ENCODE results near the gene SLC35E1.

Gene SLC35E1

GRCh38 chr19:16572332-16573211 lies at the start of gene SLC35E1:
Gene SLC35E1 (minus strand): TSS chr19:16572415. CDS start chr19:16572364, 51 bp downstream.
- DNase-seq = peak; percentile 94

DNA sequence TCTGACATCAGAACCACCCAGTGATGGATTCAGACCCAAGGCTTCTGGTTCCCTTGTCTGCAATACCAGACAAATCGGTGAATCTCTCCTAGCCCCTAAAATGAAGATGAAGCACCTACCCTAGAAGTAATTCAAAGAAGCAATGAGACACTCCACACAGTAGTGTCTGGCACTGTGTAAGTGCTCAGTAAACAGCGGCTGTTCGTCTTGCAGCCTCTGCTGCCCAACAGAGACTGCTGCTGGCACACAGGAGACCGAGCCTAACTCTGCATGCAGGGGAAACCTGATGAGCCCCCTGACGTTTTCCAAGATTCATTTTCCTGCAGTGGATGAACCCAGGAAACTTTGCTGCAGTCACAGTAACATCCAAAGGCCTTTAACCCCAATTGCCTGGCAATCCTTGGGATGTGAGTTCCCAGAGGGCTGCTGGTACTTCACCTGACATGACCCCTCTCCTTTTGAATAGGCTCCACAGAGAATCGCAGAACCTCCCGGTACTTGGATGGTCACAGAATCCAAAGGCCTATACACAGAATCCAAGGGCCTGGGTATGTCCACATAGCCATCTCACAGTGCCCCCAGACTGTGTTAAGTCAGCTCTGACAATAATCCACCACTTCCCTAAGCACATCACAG lies 49.1 kb upstream of the SLC35E1 start:
- DNase-seq = no peak

DNA sequence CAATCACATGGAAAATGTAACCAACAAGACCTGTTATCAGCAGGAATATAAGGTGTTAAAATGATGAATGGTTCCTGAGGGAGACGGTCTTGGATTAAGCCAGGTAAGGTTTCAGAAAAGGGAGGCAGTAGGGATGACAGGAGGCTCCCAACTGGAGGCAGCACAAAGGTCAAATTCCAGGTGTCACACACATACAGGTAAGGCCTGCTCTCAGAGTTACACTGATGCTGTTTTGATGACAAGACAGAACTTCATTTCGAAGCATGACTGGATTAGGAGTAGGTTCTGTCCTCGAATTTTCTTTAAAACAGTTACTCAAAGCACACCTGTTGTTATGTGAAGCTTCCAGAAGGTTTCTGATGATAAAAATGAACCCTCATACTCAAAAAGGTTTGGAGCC lies 48.4 kb upstream of the SLC35E1 start:
- no peak for DNase-seq

DNA sequence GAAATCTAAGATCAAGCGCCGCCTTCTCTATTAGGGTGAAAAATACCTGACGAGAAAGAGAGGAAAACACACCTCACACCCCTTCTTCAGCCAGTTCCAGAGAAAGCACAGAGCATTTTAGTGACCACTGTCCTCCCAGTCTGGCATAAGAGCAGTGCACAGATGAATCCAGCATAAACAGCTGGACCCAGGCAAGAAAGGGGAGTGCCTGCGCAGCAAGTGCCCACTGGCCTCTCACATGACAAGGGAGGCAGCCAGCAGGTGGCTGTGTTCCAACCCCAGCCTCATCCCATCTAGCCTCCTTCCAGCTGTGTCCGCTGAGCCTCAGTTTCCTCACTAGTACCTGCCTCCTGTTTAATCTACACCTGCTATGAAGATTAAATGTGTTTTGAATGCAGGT lies 47.8 kb upstream of the SLC35E1 start:
- no peak for DNase-seq

GRCh38 chr19:16619457-16619856 lies 47.2 kb upstream of the SLC35E1 start:
- DNase-seq = no peak

DNA sequence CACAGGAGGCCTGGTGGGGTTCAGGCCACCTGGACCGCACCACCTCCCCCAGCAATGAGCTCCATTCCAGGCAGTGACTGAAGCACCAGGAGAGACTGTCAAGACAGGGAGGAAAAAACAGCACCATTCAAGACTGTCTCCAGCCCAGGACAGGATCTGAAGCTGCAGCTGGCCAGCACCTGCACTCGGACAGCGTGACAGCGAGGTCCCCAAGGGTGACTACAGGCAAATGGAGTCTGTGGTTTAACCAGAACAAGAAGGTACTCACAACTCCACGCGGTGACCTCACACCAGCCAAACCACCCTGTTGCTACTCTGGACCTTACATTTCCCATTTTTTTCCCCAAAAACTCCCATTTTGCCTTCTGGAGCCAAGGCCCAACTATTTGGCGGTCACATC lies 46.0 kb upstream of the SLC35E1 start:
- no peak for DNase-seq

- DNase-seq = no peak
Observed at GRCh38 chr19:16615808-16616207, 43.6 kb upstream of the SLC35E1 start.

DNA sequence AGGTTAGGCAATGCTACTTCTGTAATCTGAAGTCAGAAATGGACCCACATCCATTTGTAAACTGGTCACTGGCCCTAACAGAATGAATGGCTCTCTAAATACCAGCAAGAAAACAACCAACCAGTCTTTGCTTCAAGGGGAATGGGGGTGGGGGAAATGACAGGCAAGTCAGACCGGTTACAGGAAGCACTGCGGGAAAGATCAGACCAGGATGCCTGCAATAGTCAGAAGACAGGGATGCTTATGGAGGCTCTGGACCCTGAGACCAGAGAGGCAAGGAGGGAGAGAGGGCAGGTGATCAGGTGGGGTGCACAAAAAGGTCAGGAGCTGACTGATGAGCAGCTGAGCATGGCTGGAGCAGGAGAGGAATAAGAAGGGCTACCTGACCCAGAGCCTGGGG lies 42.7 kb upstream of the SLC35E1 start:
- no peak for DNase-seq

DNA sequence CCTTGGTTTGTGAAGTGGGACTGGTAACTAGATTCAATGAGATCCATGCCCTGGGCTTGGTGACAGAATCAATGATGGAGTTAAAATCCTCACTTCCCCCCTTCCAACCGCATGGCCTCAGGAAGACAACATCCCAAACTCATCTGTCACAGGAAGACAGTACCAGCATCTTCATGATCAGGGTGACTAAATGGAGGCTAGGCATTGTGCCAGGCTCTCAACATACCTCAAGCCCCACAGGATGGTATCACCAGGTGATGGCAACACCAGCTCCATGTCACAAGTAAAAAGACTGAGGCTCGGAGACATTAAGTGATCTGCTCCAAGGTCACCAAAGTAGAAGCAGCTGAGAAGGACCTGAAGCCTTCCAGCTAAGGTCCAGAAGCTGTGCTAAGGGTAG lies 41.6 kb upstream of the SLC35E1 start:
- no peak for DNase-seq

- no peak for DNase-seq
Observed at GRCh38 chr19:16612636-16613035, 40.4 kb upstream of the SLC35E1 start.

GRCh38 chr19:16611121-16611520 lies 38.9 kb upstream of the SLC35E1 start:
- DNase-seq = no peak

- DNase-seq = no peak
Observed at GRCh38 chr19:16609511-16610200, 37.4 kb upstream of the SLC35E1 start.

GRCh38 chr19:16608290-16608739 lies 36.1 kb upstream of the SLC35E1 start:
- no peak for DNase-seq

- DNase-seq = no peak
Observed at GRCh38 chr19:16607819-16608218, 35.6 kb upstream of the SLC35E1 start.

DNA sequence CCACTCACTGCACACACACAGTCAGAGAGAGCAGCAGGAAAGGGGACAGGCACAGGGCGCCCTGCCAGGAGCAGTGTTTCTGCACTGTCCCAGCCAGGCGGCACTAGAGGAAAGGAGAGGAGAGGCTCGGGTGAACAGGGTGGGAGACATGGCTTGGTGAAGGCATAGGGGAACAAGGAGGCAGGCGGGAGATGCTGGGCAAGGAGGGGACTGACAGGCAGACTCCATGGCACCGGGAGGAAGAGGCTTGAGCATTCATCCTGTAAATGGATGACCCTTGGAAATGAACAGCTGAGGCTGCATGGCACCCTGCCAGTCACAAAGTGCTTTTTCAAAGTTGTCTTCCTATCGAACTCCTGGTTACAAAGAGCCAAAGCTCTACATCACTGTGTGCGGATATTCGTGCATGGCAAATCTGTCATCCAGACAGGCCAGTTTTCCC lies 33.4 kb upstream of the SLC35E1 start:
- no peak for DNase-seq

GRCh38 chr19:16605115-16605514 lies 32.9 kb upstream of the SLC35E1 start:
- DNase-seq = no peak

DNA sequence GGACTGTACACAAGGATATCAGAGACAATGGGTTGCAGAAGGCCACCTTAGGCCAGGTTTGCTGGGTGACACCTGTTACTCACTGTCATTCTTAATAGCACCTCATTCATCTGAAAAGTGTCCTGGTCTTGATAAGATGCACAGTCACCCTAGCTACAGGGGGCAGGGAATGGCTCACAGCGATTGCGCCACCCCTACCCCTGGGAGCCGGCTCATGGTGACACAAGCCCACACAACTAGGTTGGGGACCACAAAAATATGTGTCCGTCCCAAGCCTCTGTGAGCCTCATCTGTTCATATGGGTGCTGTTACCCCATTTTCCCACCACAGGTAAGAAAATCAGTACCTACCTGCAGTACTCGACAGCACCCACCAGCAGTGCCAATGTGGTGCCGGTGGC lies 32.4 kb upstream of the SLC35E1 start:
- no peak for DNase-seq

DNA sequence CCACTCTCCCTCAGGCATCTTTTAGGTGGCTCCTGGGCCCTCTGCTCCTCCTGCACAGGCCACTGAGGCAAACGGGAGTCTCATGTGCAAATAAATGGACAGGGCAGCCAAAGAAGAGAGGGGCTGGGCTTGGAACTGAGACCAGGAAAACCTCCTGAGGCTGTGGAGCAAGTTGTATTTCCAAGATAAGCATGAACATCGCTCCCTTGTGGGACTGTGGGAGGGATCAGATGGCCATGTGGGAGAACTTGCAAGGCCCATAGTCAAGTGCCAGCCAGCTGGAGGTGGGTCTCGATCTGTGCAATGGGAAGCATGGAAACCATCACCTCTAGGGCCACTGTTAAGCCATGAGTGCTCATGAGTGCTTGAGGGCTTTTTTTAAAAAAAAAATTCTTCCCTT lies 30.9 kb upstream of the SLC35E1 start:
- DNase-seq = no peak

- DNase-seq = no peak
Observed at GRCh38 chr19:16601378-16602052, 29.3 kb upstream of the SLC35E1 start.

DNA sequence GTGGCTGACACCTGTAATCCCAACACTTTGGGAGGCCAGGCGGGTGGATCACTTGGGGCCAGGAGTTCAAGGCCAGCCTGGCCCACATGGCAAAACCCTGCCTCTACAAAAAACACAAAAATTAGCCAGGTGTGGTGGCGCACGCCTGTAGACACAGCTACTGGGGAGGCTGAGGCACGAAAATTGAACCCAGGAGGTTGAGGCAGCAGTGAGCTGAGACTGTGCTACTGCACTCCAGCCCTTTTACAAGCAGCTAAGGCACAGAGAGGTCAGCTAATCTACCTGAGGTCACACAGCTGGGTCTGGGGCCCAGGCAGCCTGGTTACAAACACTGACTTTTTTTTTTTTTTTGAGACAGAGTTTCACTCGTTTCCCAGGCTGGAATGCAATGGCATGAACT lies 28.6 kb upstream of the SLC35E1 start:
- no peak for DNase-seq

GRCh38 chr19:16599655-16600346 lies 27.6 kb upstream of the SLC35E1 start:
- DNase-seq = no peak

DNA sequence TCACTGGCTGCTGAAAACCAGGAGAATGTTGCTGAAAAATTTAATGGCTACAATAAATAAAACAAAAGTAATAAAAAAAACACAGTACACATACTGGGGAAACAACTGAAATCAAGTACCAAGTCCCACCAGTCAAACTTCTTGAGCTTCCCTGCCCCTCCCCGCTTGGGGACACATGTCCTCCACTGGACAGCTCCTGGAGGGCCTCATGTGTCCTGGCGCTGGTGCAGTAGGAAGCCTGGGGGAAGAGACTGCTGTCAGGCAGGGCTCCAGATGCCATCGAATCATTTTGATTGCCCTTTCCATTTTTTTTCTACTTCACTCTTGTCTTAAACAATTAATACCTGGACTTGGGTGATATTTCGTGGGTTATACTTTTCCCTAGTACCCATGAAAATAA lies 26.6 kb upstream of the SLC35E1 start:
- DNase-seq = no peak
